GM19193 (cell line): Measurements from ENCODE around the gene GMDS.

Experiments used
- POLR2A ChIP-seq: IDR thresholded peaks from 4 replicates; pipeline ENCODE4 v1.6.1; 2011; ENCODE audit not compliant: insufficient read depth, insufficient read length; ENCODE audit errors: extremely low read depth

The GMDS gene

DNA sequence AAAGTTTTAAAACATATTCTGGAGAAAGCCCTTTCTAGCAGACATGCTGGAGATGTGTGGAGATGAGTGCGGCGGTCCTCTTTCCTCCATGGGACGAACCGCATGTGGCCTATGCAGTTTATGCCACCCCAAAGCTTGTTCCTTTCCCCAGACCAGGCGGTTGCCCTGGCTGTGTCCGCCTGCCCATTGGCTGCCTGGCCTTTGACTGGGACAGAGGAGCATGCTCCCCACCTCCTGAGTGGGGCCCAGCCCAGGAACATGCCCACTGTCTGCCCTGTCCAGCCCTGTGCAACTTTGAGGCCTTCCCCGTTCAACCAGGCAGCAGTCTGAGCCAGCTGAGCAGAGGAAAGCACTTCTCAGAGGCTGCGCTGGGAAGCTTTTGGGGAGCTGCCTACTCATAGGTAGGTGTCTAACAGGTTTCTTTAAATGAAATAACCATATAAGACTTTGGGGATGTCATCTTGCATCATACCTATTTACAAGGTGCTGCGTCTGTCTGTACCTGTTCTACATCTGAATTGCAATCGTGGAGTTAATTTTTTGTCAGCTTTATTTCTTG, 615.1 kb downstream of the GMDS start:
- no peak for TF ChIP-seq POLR2A

DNA sequence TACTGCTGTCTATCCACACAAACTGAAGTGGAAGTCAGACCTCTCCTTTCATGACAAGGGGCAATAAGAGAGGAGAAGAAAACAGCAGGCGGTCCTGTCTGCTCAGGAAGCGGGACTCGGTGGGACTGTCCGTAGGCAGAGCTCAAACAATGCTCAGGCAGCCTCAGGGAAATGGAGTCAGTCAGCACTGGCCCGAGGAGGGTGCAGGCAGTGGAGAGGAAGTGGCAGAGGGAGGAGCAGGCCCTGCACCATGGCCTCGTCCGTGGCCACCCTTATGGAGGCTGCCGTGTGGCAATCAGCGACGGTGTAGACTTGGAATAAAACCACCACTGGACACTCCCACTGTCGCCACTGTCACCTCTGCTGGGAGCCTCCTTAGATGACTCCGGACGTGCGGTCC, 616.1 kb downstream of the GMDS start:
- no peak for TF ChIP-seq POLR2A

DNA sequence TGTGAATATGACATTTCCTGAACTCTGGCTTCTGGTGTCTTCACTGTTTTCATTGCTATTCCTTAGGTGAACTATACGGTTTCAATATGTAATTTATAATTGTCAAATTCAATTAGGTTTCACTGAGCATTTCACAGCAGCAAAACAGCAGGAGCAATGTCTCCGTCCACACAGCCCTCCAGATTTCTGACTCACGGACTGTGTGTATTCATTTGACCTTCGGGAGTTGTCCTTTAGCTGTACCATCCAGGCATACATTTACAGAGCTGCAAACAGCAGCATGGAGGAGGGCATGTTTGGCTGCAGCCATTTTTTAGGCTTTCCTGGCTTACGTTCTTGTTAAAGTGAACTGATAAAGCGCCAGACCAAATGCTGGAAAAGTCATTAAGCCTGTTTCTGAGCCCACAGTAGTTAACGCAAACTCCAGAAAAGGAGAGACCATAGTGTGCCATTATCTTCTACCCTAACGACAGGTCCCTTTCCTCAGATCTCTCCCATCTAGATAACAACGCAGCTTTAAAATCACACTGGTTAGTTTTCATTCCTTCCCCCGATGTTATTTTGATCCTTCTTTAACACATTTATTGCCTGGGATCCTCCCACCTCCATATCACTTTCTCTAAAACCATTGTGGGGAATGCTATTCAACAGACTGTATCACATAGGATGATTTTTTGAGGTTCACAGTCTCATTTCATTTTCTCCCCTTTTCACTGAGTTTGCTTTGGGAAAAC, 617.4 kb downstream of the GMDS start:
- no peak for TF ChIP-seq POLR2A

DNA sequence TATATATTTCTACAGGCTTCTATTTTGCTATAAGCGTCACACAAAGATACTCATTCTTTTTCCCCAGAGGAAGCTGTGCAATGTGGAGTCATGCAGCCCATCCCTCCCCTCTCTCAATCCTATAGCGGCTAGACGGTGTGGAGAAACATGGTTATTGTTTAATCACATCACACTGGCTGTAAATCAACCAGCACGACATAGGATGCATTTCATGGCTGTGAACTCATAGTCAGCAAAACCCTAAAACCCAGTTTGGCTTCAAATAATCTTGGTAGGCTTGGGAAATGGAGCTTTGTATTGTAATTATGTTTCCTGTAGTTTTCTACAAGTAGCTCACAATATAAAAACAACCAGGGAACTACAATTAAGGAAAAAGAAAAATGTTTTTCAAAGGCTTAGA, 618.9 kb downstream of the GMDS start:
- no peak for TF ChIP-seq POLR2A

DNA sequence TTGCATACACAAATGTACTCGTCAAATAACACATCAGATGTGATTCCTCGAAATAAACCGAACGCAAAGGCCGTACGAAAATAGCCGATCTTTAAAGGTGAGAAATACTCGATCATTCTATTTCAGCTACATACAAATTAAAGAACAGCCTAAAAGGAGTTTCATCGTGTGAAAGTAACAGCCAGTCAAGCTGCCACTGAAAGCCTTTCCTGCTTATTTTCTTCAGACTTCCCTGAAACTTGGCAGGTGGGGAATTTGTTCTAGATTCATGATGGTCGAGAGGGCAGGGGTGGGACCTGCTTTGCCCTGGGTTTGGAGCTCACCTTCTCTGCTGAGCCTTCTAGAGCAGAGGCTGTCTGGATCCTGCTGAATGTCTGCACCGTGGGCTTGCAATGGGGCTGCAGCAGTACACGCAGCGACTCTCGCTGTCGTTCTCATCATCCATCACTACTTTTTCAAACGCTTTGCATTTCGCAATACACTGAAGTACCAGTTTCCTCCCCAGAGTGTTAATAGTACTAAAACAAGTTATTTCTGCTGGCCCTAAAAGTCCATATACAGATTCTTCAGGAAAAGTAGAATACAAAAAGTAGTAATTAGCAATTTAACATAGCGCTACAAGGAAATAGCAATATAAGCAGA, 619.5 kb downstream of the GMDS start:
- no peak for TF ChIP-seq POLR2A

DNA sequence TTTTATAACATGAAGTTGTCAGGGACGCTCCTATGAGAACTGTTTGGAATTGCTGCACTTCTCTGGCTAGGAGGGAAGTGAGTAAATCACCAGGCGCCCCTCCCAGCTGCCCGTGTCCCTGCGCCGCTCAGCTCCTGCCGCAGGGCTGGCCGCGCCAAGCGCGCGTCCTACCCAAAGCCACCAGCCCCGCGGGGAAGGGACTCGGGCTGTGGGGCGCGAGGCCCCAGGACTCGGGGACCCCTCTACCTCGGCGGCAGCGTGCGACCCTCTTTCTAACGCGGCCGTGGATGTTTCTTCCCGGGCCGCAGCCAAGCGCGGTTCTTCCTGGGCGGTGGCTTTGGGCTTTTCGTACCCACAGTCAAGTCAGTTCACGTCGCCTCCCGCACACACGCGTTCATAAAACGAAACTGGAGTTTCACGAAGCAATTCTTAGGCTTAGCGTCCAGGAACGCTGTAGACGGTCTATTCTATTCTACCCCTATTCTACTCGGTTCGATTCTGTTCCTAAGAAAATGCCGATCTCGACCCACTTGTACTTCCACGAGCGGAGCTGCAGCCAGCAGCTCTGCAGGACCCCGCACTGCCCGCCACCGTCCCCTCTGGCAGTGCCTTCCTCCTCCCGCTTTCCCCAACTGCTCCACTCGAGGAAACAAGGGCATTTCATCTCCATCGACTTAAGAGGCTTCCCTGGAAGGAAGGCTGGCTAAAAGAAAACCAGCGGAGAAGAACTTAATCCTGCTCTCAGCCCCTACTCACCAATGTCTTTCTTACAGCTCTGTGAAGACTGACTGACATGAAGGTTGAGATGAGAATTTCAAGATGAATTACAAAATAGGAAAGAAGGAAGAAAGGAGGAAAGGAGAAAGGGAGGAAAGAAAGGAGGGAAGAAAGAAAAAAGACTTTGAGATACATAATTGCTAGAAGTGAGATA, 620.3 kb downstream of the GMDS start:
- TF ChIP-seq POLR2A: no peak

DNA sequence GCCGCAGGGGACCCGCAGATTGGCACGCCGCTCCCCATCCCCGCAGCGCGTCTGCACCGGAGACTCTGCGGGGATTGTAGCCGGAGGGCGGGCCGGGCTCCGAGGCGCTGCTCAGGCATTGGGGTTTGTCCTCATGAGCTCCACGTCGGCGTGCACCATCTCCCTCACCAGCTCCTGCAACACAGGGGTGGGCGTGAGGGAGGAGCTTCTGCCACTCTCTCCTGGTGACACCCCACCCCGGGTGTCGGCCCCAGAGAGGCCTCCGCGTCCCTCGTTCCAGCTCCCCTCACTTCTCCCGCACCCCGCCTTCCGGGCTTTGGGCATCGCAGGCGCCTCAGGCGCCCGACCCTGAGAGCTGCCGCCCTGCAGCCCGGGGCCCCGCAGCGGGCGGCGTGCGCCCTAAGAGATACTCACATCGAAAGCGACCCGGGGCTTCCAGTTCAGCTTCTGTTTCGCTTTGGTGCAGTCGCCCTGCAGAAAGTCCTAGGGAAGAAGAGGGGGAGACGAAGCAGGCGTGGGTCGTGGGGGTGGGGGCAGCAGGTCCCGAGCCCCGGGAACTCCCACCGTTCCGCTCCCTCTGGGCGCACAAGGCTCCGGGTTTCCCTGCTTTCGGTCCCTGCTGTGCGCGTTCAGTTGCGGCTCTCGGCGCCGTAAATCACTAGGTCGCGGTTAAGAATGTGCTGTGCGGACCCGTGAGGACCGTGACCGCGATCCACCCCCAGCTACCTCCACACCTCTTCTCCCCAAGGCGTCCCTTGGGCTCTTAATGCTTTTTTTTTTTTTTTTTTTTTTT, 621.2 kb downstream of the GMDS start:
- no peak for TF ChIP-seq POLR2A

DNA sequence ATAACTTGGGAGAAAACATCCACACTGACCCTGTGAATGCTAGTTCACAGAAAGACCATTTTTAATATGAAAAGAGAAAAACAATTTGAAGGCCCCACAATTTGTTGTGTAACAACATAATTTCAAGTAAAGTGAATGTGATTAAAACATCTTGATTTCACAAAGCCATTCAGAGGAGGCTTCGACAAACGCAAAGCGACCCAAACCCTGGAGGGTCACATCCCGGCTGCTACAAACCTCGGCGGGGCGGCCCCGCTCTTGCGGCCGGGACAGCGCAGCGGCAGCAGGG, 621.7 kb downstream of the GMDS start:
- TF ChIP-seq POLR2A: no peak

DNA sequence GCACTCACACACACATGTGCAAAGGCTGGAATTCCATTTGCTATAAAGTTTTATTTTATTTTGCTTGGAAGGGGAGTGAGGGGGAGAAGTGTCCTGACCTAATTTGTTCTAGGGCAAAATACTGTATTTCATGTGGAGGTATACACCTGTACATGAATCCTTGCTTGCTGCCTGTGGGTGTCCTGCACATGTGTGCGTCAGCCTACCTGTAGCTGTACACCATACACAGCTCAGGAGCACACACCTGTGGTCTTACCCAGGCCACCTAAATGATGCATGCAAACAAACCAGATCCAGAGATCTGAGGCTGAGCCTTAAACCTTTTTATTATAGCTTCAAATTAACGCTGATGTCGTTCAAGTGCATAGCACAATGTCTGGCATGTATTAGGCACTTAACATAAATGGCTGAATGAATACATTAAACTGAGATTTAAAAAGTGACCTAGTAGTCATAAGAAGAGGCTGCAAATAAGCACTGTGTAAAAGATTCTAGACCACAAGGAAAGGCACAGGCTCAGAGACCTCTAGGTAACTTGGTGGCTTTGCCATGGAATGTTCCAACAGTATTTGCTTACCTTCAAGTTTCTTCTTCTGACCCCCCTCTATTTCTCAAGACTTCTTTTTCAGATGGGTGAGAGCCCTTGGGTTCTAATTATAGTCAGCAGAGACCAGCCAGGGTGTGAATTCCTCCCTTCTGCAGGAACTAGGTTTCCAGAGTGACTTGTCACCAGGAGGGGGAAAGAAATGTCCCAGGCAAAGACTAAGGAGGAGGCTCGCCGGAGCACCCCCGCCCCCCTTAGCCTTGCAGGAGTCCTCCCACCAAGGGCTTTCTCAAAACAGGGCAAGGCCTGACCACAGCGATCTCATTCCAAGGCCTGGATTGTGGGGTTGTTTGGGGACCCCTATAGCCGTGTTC, 622.3 kb downstream of the GMDS start:
- TF ChIP-seq POLR2A: no peak

DNA sequence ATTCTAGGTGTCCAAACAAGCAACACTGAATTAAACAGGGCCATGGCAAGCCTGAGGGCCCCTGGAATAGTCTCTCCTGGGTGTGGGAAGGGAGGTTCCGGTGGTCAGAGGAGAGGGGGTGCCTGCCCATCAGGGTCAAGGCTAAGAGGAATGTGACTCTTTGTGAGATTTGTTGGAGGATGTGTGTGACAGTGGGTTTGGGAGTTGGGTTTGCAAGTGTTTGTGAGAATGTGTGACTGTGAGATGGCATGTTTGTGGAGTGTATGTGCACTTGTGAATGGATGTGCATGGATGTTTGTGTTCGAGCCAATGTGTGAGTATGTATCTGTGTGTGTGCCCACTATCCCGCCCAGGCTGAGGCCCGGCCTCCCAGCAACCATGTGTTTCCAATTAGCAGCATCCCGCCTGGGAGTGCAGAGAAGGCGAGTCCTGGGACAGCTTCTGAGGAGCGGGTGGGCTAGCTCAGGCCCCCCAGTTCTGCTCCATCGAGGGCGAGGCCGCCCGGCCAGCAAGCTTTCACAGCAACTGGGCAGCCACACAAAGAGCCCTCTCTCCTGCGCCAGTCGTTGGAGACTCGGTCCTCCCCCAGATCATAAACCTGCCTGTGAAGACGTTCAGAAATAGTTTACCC, 623.1 kb downstream of the GMDS start:
- no peak for TF ChIP-seq POLR2A

DNA sequence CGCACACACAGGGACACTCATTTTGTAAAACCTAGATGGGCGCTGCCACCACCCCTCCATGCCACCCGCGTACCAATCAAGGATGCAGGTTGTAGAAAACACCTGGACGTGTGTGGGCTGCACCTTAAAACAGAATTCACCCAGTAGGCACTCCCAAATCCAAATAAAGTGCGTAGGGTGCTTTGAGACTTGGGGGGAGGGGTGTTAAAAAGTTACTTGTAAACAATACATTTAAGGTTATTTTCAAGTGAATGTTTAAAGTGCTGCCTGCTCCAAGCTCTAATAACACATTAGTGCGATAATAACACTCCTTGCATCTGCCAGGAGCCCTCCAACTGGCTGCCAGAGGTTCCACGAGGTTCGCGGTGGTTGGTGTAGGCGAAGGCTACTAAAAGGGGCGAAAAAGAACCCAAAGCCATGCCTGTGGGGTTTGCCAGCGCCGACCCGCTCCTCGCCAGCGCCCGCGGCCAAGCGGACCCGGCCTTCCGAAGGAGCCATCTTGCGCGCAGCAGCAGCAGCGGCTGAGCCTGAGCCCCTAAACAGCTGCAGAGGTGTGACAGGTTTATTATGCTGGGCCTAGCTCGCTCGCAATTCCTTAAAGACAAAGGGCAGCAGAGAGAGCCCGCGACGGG, 624.2 kb downstream of the GMDS start:
- no peak for TF ChIP-seq POLR2A

DNA sequence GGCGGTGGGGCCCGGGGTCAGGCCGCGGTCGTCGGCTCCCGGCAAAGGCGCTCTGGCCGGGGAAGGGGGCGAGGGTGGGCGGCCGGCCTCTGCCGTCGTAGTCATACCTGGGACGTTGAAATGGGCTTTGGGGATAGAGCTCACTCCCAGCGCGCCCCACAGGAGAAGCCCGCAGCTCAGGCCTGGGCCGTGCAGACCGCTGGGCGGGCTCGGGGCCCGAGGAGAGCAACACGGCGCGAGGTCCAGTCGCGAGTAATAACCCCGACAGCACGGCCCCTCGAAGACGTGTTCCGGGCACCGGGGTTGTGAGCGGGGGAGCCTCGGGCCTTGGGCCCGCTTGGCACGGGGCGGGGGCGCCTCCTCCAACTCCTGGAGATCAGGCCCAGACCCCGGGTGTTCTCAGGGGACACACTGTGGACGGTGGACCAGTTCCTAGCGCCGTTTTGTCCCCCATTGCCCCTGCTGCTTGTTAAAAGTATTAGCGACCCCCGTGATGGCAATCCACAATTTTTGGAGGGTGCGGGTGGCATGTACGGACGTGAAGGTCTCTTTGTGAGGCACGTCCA, 624.8 kb downstream of the GMDS start:
- no peak for TF ChIP-seq POLR2A
